ENCODE measurements around the gene C6orf89. TPM values are rescaled to one million over a fixed set of nuclear protein-coding genes. Genes with fewer than 3 reads are reported as not detected.

Gene C6orf89
- total RNA-seq, 1 experiment from 2014 or later = 22.6 TPM

DNA sequence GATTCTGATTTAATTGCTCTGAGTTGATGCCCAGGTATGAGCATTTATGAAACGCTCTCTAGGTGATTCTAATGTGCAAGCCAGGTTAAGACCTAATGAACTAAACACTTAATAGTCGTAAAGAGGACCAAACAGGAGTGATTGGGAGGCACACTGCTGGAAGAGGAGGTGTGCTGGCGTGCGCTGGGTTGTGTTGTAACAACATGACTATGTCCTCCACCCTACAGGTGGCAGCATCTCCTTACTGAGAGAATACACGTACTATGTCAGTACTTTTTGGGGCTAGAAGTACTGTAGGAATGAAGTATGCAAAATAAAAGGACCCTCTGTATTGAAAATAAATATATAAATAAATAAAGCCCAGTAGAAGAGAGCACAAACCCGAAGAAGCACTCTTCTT lies 11.9 kb downstream of the C6orf89 start:
- Histone ChIP-seq H3K27me3 (replicated peaks; ENCODE audit: insufficient read depth, low read depth, low read length, poor library complexity) (no peaks in the 10 kb centered on the region), H3K27ac (ENCODE audit: low read depth, low read length, poor library complexity, severe bottlenecking) (no peak overlapping the region), H3K4me1 (ENCODE audit: insufficient read depth, low read length, poor library complexity, severe bottlenecking) (no peaks in the 10 kb centered on the region), H3K4me3 (ENCODE audit: low read depth, low read length, poor library complexity, severe bottlenecking) (no peak overlapping the region), H3K36me3 (ENCODE audit: insufficient read depth, low read length, poor library complexity, severe bottlenecking) (no peaks in the 10 kb centered on the region), H3K9me3 (ENCODE audit: low read depth, low read length, poor library complexity, severe bottlenecking) (no peaks in the 10 kb centered on the region)
- no TSS peak for BruUV-seq (replicated peaks)
- no peak for DNase-seq (ENCODE audit: low spot score)
- ChIA-PET CTCF (interaction anchor here (0.7 kb wide), 1 partner anchor 132 kb away, joined by 10 read pairs; no protein-coding TSS in a partner anchor), POLR2A (ENCODE audit: low non-redundant PET) (no interaction called here)
- intact Hi-C loops (cut with micrococcal nuclease; ENCODE audit: unreplicated experiment) = no loop called here
- TF ChIP-seq, protein P1, sequence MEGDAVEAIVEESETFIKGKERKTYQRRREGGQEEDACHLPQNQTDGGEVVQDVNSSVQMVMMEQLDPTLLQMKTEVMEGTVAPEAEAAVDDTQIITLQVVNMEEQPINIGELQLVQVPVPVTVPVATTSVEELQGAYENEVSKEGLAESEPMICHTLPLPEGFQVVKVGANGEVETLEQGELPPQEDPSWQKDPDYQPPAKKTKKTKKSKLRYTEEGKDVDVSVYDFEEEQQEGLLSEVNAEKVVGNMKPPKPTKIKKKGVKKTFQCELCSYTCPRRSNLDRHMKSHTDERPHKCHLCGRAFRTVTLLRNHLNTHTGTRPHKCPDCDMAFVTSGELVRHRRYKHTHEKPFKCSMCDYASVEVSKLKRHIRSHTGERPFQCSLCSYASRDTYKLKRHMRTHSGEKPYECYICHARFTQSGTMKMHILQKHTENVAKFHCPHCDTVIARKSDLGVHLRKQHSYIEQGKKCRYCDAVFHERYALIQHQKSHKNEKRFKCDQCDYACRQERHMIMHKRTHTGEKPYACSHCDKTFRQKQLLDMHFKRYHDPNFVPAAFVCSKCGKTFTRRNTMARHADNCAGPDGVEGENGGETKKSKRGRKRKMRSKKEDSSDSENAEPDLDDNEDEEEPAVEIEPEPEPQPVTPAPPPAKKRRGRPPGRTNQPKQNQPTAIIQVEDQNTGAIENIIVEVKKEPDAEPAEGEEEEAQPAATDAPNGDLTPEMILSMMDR (conservative IDR thresholded peaks at IDR 0.05; ENCODE audit: low read depth, low read length) = 0 out of 2 replicates have a peak, but pooled peaks have one; percentile 15
- no peak for TF ChIP-seq EZH2 (IDR thresholded peaks at IDR 0.05; ENCODE audit: borderline replicate concordance, low read depth, low read length, poor library complexity, severe bottlenecking)

DNA sequence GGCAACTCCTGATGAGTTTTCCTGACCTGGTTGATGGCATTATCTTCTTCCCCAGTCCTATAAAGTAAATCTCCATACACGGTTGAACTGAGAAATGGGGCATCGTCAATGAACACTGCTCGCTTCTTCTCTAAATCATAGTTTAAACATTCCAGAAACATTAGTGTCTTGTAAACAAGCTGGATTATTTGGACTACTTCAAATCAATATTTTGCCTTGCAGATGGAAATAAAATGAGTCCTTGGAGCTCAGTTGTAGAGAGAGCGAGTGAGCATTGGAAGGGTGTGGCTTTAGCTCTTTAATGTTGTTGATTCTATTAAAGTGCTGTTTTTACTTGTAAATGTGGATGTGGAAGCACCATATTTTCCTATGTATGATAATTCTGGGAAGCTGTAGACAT lies 18.4 kb downstream of the C6orf89 start:
- no peak for TF ChIP-seq EZH2 (IDR thresholded peaks at IDR 0.05; ENCODE audit: borderline replicate concordance, low read depth, low read length, poor library complexity, severe bottlenecking)
- TF ChIP-seq, protein P1 (conservative IDR thresholded peaks at IDR 0.05; ENCODE audit: low read depth, low read length) = no peak
- H3K27ac ChIP-seq (ENCODE audit: low read depth, low read length, poor library complexity, severe bottlenecking) = no peak overlapping the region
- H3K4me1 ChIP-seq (ENCODE audit: insufficient read depth, low read length, poor library complexity, severe bottlenecking) = no peaks in the 10 kb centered on the region
- H3K27me3 ChIP-seq (replicated peaks; ENCODE audit: insufficient read depth, low read depth, low read length, poor library complexity) = no peaks in the 10 kb centered on the region
- CTCF ChIA-PET = no interaction called here
- BruUV-seq (replicated peaks) = no TSS peak
- H3K9me3 ChIP-seq (ENCODE audit: low read depth, low read length, poor library complexity, severe bottlenecking) = no peaks in the 10 kb centered on the region
- no peak for DNase-seq (ENCODE audit: low spot score)
- POLR2A ChIA-PET (ENCODE audit: low non-redundant PET) = no interaction called here
- H3K4me3 ChIP-seq (ENCODE audit: low read depth, low read length, poor library complexity, severe bottlenecking) = no peak overlapping the region
- intact Hi-C loops (cut with micrococcal nuclease; ENCODE audit: unreplicated experiment) = no loop called here
- H3K36me3 ChIP-seq (ENCODE audit: insufficient read depth, low read length, poor library complexity, severe bottlenecking) = no peaks in the 10 kb centered on the region

DNA sequence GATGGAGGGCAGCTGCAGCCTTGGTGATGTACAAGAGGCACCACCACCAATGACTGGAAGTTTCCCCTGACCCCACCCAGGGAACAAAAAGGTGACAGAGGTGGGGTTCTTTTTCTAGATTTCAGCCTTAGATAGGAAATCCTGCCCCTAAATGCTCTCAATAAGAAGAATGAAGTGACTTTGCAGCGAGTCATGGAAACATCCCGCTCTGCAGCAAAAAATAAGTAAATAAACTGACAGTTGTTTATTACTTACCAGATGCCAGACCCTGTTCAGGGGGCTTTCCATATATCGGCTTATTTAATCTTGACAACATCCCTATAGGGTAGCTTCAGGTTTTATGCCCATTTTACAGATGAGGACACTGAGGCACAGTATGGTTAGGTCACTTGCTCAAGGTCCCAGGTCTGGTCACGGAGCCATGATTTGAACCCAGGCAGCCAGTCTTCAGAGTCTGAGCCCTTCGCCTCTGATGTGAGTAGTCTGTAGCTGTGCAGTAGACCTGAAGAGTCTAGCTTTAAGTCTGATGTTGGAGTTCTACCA lies 19.2 kb downstream of the C6orf89 start:
- BruUV-seq (replicated peaks) = no TSS peak
- no peak for DNase-seq (ENCODE audit: low spot score)
- ChIA-PET CTCF (no interaction called here), POLR2A (ENCODE audit: low non-redundant PET) (no interaction called here)
- Histone ChIP-seq H3K36me3 (ENCODE audit: insufficient read depth, low read length, poor library complexity, severe bottlenecking) (no peaks in the 10 kb centered on the region), H3K9me3 (ENCODE audit: low read depth, low read length, poor library complexity, severe bottlenecking) (no peaks in the 10 kb centered on the region), H3K4me3 (ENCODE audit: low read depth, low read length, poor library complexity, severe bottlenecking) (no peak overlapping the region), H3K27ac (ENCODE audit: low read depth, low read length, poor library complexity, severe bottlenecking) (no peak overlapping the region), H3K4me1 (ENCODE audit: insufficient read depth, low read length, poor library complexity, severe bottlenecking) (no peaks in the 10 kb centered on the region), H3K27me3 (replicated peaks; ENCODE audit: insufficient read depth, low read depth, low read length, poor library complexity) (no peaks in the 10 kb centered on the region)
- intact Hi-C loops (cut with micrococcal nuclease; ENCODE audit: unreplicated experiment) = no loop called here
- TF ChIP-seq, protein P1 (conservative IDR thresholded peaks at IDR 0.05; ENCODE audit: low read depth, low read length) = no peak
- no peak for TF ChIP-seq EZH2 (IDR thresholded peaks at IDR 0.05; ENCODE audit: borderline replicate concordance, low read depth, low read length, poor library complexity, severe bottlenecking)
